ENCODE measurements around the gene ERC1. TPM values are rescaled to one million over a fixed set of nuclear protein-coding genes. Genes with fewer than 3 reads are reported as not detected.

The ERC1 gene
- total and polyA plus RNA-seq, 4 donors, result 7.4 to 78.2 (median 39.8) TPM

- no peaks in the 10 kb centered on the region for H3K9me3 ChIP-seq (ENCODE audit: control insufficient read depth in 4 of 4, insufficient read depth in 3 of 4, low read length in 3 of 4)
- no peak overlapping the region for H3K4me3 ChIP-seq
- H3K27ac ChIP-seq (ENCODE audit: low read depth in 1 of 2, low read length in 1 of 2), result no peak overlapping the region
- 88 to 94% methylated on average over 10 of the region's 10 CpGs for WGBS, 2 donors
- H3K9ac ChIP-seq (ENCODE audit: insufficient read depth in 1 of 2, low read length in 2 of 2), result no peak overlapping the region
- DNase-seq (no peak), ATAC-seq (ENCODE audit: insufficient read depth, low FRiP score) (no peak)
- H3K36me3 ChIP-seq (ENCODE audit: control insufficient read depth in 4 of 4, insufficient read depth in 4 of 4, low read length in 4 of 4), result peaks cover 0 to 1% (median 0%) of the 10 kb centered on the region in 4 donors
- H3K27me3 ChIP-seq (ENCODE audit: control insufficient read depth in 3 of 3, insufficient read depth in 3 of 3, low read length in 2 of 3), result no peaks in the 10 kb centered on the region
- peaks cover 0 to 2% (median 0%) of the 10 kb centered on the region in 5 donors for H3K4me1 ChIP-seq (ENCODE audit: control insufficient read depth in 5 of 5, insufficient read depth in 5 of 5, low read length in 5 of 5)
- no peak for TF ChIP-seq CTCF (IDR thresholded peaks at IDR 0.05; ENCODE audit: control extremely low read depth, extremely low read depth)
Measured at GRCh38 chr12:1013618-1014489, 22.8 kb downstream of the ERC1 start.

GRCh38 chr12:1019283-1019682 is 28.3 kb downstream of the ERC1 start:
- H3K36me3 ChIP-seq (ENCODE audit: control insufficient read depth in 4 of 4, insufficient read depth in 4 of 4, low read length in 4 of 4), result peaks cover 0 to 4% (median 2%) of the 10 kb centered on the region in 4 donors
- H3K4me1 ChIP-seq (ENCODE audit: control insufficient read depth in 5 of 5, insufficient read depth in 5 of 5, low read length in 5 of 5), result peaks cover 0 to 8% (median 0%) of the 10 kb centered on the region in 5 donors
- no peak for TF ChIP-seq CTCF (IDR thresholded peaks at IDR 0.05; ENCODE audit: control extremely low read depth, extremely low read depth)
- H3K9ac ChIP-seq (ENCODE audit: insufficient read depth in 1 of 2, low read length in 2 of 2), result no peak overlapping the region
- H3K27me3 ChIP-seq (ENCODE audit: control insufficient read depth in 3 of 3, insufficient read depth in 3 of 3, low read length in 2 of 3), result no peaks in the 10 kb centered on the region
- ATAC-seq (ENCODE audit: insufficient read depth, low FRiP score) (no peak), DNase-seq (no peak)
- H3K27ac ChIP-seq (ENCODE audit: low read depth in 1 of 2, low read length in 1 of 2), result no peak overlapping the region
- 91 to 92% methylated on average over 5 of the region's 5 CpGs for WGBS, 2 donors
- H3K9me3 ChIP-seq (ENCODE audit: control insufficient read depth in 4 of 4, insufficient read depth in 3 of 4, low read length in 3 of 4), result no peaks in the 10 kb centered on the region
- H3K4me3 ChIP-seq, result no peak overlapping the region

GRCh38 chr12:1020389-1020788 is 29.4 kb downstream of the ERC1 start:
- Histone ChIP-seq H3K36me3 (ENCODE audit: control insufficient read depth in 4 of 4, insufficient read depth in 4 of 4, low read length in 4 of 4) (peaks cover 0 to 4% (median 1%) of the 10 kb centered on the region in 4 donors), H3K9ac (ENCODE audit: insufficient read depth in 1 of 2, low read length in 2 of 2) (no peak overlapping the region), H3K27ac (ENCODE audit: low read depth in 1 of 2, low read length in 1 of 2) (no peak overlapping the region), H3K27me3 (ENCODE audit: control insufficient read depth in 3 of 3, insufficient read depth in 3 of 3, low read length in 2 of 3) (no peaks in the 10 kb centered on the region), H3K9me3 (ENCODE audit: control insufficient read depth in 4 of 4, insufficient read depth in 3 of 4, low read length in 3 of 4) (no peaks in the 10 kb centered on the region), H3K4me3 (no peak overlapping the region), H3K4me1 (ENCODE audit: control insufficient read depth in 5 of 5, insufficient read depth in 5 of 5, low read length in 5 of 5) (peaks cover 0 to 8% (median 0%) of the 10 kb centered on the region in 5 donors)
- DNase-seq (no peak), ATAC-seq (ENCODE audit: insufficient read depth, low FRiP score) (no peak)
- WGBS, 2 donors, result 94% methylated on average over 3 of the region's 3 CpGs
- TF ChIP-seq CTCF (IDR thresholded peaks at IDR 0.05; ENCODE audit: control extremely low read depth, extremely low read depth), result no peak

Measured in lung (tissue), 12 donors.